ENCODE data around the gene CLEC4G. TPM values are rescaled to one million over a fixed set of nuclear protein-coding genes. Genes with fewer than 3 reads are reported as not detected.

Gene CLEC4G
- total RNA-seq, 1 experiment from 2014 or later = not detected

DNA sequence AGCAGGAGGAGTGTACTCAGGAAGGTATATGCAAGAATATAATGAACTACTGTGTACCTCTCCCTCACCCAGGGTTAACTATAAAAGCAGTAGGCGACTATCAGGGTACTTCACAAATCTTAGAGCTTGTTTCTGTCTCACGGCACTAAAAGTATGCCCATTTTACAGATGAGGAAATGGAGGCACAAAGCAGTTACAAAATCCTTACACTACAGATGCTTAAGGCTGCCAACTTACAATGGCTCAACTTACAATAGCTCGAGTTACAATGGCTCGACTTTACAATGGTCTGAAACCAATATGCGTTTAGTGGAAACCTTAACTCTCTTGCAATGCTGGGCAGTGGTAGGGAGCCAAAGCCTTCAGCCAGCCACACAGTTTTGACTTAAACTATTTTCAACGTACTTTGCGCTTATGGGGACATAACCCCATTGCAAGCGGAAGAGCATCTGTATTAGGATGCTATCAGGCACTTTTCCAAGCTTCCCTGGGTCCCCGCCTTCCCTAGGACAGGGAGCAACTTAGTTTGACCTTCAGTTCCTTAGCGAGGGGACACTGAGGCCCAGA is 34.1 kb downstream of the CLEC4G start:
- no peak for DNase-seq (ENCODE audit: low read depth)

DNA sequence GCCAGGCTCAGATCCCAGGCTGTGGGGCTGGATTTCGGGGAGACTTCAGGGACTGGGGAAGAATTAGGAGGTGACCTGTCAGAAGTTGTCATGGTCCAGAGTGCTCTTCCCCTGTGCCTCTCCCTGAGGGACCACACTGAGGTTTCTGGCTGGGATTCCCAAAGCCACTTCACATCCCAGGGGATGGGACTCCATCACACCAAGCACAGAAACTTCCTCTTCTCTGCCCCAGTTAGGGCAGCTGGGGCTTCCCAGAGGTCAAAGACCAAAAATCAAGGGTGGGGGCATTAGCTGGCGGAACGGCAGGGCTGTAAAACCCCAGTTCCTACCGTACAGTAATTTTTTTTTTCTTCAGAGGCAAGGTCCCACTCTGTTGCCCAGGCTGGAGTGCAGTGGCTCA is 37.4 kb downstream of the CLEC4G start:
- DNase-seq (ENCODE audit: low read depth) = no peak

GRCh38 chr19:7692417-7693088 is 39.4 kb downstream of the CLEC4G start:
- no peak for DNase-seq (ENCODE audit: low read depth)

- DNase-seq (ENCODE audit: low read depth) = no peak
Observed at GRCh38 chr19:7691497-7691896, 40.4 kb downstream of the CLEC4G start.

DNA sequence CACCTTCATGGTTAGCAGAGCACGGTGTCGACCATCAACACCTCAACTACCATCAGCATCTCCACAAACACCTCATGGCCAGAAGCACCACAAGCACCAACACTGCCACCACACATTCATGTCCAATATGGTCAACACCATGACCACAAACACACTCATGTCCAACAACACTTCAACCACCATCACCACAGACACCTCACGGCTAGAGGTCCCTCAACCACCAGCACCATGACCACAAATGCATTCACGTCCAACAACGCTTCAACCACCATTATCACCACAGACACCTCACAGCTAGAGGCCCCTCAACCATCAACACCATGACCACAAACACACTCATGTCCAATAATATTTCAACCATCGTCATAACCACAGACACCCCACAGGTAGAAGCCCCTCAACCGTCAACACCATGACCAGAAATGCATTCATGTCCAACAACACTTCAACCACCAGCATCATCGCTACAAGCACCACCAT is 41.1 kb downstream of the CLEC4G start:
- no peak for DNase-seq (ENCODE audit: low read depth)

DNA sequence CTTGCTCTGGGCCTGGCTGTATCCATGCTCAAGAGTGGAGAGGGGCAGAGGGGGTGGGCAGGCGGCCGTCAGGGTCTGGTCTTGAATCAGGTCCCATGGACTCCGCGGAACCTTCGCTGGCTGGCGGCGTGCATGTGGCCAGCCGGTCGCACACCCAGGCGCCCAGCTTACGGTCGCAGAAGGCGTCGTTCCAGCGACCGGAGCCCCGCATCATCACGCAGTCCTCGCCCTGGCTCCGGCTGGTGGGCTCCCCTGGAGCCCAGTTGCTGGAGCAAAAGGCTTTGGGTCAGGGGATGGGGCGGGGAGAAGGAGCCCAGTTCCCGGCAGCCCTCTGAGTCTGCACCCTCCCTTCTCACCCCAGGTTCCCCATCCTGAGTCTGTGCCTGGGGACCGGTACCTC is 42.7 kb downstream of the CLEC4G start:
- no peak for DNase-seq (ENCODE audit: low read depth)

DNA sequence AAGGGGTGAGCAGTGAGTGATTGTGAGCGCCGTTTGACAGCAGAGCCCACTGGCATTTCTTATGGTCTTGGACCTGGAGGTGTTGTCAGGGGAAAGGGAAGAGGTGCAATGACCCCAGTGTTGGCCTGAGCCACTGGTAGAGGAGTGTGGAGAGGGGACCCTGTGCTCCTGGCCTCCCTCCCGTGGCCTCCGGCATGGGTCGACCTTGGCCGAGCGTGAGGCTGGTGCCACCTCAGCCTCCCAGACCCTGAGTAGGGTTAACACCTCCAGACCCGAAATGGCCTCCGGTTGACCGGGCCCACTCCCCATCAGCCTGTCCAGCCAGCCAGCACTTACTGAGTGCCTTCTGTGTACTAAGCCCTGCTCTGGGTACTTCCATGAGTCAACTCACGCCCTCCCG is 44.7 kb downstream of the CLEC4G start:
- DNase-seq (ENCODE audit: low read depth) = no peak

DNA sequence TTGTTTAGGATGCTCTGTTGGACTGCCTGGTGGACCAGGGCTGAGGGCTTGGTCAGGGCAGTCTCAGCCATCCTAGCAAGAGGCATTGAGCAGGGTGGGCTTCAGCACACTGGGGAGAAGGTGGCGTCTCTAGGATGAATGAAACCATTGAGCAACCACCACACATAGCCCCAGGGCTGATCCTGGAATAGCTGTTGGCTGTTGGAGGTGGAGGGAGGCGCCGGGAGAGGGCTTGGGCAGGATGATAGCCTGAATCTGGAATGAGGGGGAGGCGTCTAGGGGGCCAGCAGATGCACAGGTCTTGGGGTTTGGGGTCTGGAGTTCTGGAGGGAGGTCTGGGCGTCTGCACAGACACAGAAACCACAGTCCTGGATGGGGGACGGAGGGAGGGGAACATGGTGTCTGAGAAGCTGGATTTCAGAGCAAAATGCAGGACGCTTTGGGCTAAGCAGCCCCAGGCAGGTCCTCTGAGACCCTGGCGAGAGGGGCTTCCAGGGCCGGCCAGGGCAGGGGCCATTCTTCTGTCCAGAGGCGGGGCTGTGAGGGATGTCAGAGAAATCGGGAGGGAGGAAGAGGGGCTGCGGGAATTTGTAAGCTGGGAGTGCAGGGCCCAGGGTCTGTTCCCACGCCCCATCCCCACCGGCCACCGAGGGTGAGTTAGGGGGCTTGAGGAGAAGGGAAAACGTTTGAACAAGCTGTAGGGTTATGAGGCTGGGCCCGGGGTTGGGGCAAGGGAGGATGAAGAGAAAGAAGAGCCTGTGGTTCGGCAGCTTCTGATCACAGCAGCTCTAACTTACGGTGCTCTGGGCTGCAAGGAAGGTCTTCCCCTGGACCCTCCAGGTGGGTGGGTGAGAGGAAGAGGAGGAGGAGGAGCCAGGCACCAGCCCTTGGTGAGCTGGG is 46.1 kb downstream of the CLEC4G start:
- DNase-seq (ENCODE audit: low read depth) = peak; percentile 12

DNA sequence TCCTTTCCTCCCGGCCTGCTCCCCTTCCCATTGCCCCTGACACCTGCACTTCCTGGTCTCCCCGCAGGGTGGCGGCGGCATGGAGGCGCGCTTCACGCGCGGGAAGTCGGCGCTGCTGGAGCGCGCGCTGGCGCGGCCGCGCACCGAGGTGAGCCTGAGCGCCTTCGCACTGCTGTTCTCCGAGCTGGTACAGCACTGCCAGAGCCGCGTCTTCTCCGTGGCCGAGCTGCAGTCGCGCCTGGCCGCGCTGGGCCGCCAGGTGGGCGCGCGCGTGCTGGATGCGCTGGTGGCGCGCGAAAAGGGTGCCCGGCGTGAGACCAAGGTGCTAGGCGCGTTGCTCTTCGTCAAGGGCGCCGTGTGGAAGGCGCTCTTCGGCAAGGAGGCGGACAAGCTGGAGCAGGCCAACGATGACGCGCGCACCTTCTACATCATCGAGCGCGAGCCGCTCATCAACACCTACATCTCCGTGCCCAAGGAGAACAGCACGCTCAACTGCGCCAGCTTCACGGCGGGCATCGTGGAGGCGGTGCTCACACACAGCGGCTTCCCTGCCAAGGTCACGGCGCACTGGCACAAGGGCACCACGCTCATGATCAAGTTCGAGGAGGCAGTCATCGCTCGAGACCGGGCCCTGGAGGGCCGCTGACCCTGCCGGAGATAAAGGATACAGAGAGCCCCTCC is 49.6 kb downstream of the CLEC4G start:
- no peak for DNase-seq (ENCODE audit: low read depth)

- DNase-seq (ENCODE audit: low read depth) = peak; percentile 17
Observed at GRCh38 chr19:7681340-7682174, 50.4 kb downstream of the CLEC4G start.

DNA sequence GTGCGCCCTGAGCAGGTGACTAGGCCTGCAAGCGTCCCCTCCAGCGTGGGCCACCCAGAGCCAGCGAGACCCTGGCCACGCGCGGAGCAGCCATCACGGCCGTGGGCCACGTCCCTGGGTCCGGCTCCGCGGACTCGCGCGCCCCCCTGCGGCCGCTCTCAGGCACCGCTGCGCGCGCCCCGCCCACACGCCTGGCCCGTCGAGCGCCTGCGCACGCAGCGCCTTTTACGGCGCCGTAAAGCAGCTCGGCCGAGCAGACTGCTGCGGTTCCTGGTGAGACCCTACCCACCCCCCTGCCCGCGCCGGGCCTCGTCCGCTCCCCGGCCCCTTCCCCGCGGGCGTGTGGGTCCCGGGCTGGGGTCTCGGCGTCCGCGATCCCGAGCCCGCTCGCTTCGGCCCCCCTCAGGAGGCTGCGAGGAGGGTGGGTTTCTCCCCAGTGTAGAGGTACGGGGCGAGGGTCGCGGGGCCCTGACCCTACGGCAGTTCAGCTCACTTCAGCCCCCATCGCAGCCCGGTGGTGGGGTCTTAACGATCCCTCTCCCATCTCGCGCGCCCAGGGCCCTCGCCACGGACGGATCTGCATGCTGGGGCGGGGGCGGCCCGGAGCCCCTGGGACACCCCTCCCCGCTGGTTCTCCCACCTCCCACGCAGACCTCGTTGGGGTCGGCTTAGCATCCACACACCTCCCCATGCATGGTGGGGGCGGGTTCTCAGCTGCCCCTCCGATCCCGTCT is 51.1 kb downstream of the CLEC4G start, which contains the start of gene TRAPPC5:
Gene TRAPPC5, plus strand, starts transcription at position 228 of the 734 bp plus-strand sequence. CDS start 1,421 bp downstream, outside the sequence.
- DNase-seq (ENCODE audit: low read depth) = peak; percentile 69

DNA sequence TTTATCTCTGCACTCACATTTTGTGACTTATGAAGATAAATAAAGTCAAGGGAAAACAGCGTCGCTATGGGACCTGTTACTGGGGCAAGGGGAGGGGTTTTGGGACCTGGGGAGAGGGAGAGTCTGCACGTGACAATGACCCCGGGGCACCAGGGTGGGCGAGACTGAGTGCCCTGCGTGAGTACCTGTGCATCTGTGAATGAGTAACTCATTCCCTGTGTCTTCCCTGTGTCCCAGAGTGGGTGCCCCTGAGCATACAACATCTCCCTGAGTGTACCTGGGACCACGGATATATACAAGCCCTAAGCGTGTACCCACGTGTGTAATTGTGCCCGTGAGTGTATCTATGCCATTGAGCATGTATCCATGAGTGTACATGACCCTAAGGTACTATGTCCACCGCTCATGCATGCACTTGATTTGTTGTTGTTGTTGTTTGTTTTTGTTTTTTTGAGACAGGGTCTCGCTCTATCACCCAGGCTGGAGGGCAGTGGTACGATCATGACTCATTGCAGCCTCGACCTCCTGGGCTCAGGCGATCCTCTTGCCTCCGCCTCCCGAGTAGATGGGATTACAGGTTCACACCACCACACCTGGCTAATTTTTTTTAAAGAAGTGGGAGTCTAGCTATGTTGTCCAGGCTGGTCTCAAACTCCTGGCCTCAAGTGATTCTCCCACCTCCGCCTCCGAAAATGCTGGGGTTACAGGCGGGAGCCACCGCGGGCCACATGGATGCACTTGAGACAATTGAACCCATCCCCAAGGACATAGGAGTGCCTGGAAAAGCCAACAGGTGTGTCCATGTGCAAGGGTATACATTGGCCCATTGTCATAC is 51.9 kb downstream of the CLEC4G start:
- no peak for DNase-seq (ENCODE audit: low read depth)

- peak; percentile 18 for DNase-seq (ENCODE audit: low read depth)
Observed at GRCh38 chr19:7678971-7679751, 52.7 kb downstream of the CLEC4G start.

Other genes starting within 250 kb of the CLEC4G start
- 0.20 and 0.74 TPM in 2 replicates for gene PEX11G, start 243.1 kb downstream of the CLEC4G start, total RNA-seq (2014; rRNA removed; shearing (Covaris generic))
- 27.2 and 55.4 TPM in 2 replicates for gene ZNF358, start 216.0 kb downstream of the CLEC4G start, total RNA-seq (2014; rRNA removed; shearing (Covaris generic))
- gene MCOLN1, start 209.5 kb downstream of the CLEC4G start, total RNA-seq (2014; rRNA removed; shearing (Covaris generic)) = 2.9 and 7.8 TPM in 2 replicates
- gene PNPLA6, start 196.4 kb downstream of the CLEC4G start, total RNA-seq (2014; rRNA removed; shearing (Covaris generic)) = 46.3 and 86.0 TPM in 2 replicates
- gene CAMSAP3, start 136.2 kb downstream of the CLEC4G start, total RNA-seq (2014; rRNA removed; shearing (Covaris generic)) = 0.15 TPM in 1 of 2 replicates, not detected in the other
- gene XAB2, start 102.6 kb downstream of the CLEC4G start, total RNA-seq (2014; rRNA removed; shearing (Covaris generic)) = 26.0 and 38.5 TPM in 2 replicates
- 54.8 and 67.8 TPM in 2 replicates for gene PET100, start 102.3 kb downstream of the CLEC4G start, total RNA-seq (2014; rRNA removed; shearing (Covaris generic))
- not detected in 2 replicates for gene PCP2, start 98.4 kb downstream of the CLEC4G start, total RNA-seq (2014; rRNA removed; shearing (Covaris generic))
- 0.30 and 2.8 TPM in 2 replicates for gene STXBP2, start 95.0 kb downstream of the CLEC4G start, total RNA-seq (2014; rRNA removed; shearing (Covaris generic))
- not detected in 2 replicates for gene RETN, start 63.1 kb downstream of the CLEC4G start, total RNA-seq (2014; rRNA removed; shearing (Covaris generic))
- gene MCEMP1, start 55.0 kb downstream of the CLEC4G start, total RNA-seq (2014; rRNA removed; shearing (Covaris generic)) = not detected in 2 replicates
- 89.9 and 101 TPM in 2 replicates for gene TRAPPC5, start 51.3 kb downstream of the CLEC4G start, total RNA-seq (2014; rRNA removed; shearing (Covaris generic))
- not detected in 2 replicates for gene FCER2, start 30.0 kb downstream of the CLEC4G start, total RNA-seq (2014; rRNA removed; shearing (Covaris generic))
- gene CD209, start 15.4 kb upstream of the CLEC4G start, total RNA-seq (2014; rRNA removed; shearing (Covaris generic)) = not detected in 2 replicates
- gene CLEC4M, start 31.1 kb upstream of the CLEC4G start, total RNA-seq (2014; rRNA removed; shearing (Covaris generic)) = not detected in 2 replicates
- gene EVI5L, start 98.1 kb upstream of the CLEC4G start, total RNA-seq (2014; rRNA removed; shearing (Covaris generic)) = 20.7 and 29.2 TPM in 2 replicates
- gene PRR36, start 142.3 kb upstream of the CLEC4G start, total RNA-seq (2014; rRNA removed; shearing (Covaris generic)) = not detected in 2 replicates
- 7.6 and 15.2 TPM in 2 replicates for gene LRRC8E, start 156.4 kb upstream of the CLEC4G start, total RNA-seq (2014; rRNA removed; shearing (Covaris generic))
- gene MAP2K7, start 171.8 kb upstream of the CLEC4G start, total RNA-seq (2014; rRNA removed; shearing (Covaris generic)) = 6.8 and 8.3 TPM in 2 replicates
- gene TGFBR3L, start 182.7 kb upstream of the CLEC4G start, total RNA-seq (2014; rRNA removed; shearing (Covaris generic)) = 1.1 and 2.9 TPM in 2 replicates
- 16.0 and 16.1 TPM in 2 replicates for gene SNAPC2, start 188.2 kb upstream of the CLEC4G start, total RNA-seq (2014; rRNA removed; shearing (Covaris generic))
- 6.7 and 10.1 TPM in 2 replicates for gene CTXN1, start 194.0 kb upstream of the CLEC4G start, total RNA-seq (2014; rRNA removed; shearing (Covaris generic))
- gene TIMM44, start 211.6 kb upstream of the CLEC4G start, total RNA-seq (2014; rRNA removed; shearing (Covaris generic)) = 41.4 and 57.6 TPM in 2 replicates

Data from M059J (cell line).